Hepatocyte (in vitro differentiated cells): Measurements from ENCODE around the gene TRAPPC8.

ENCODE experiments used
- EZH2 ChIP-seq: fragments of 200-600 bp; sonication (generic); IDR thresholded peaks from 2 replicates; pipeline ENCODE4 v1.6.1; 2016; ENCODE audit warnings: antibody characterized with exemption, mild to moderate bottlenecking, borderline replicate concordance
- EZH2phosphoT487 ChIP-seq: fragments of 200-600 bp; sonication (generic); IDR thresholded peaks from one replicate; pipeline ENCODE4 v1.6.1; 2018; ENCODE audit warnings: antibody characterized with exemption, mild to moderate bottlenecking, low read depth, moderate library complexity; ENCODE audit not compliant: unreplicated experiment, severe bottlenecking
- TF ChIP-seq, protein P1 (sequence below): fragments of 200-600 bp; sonication (generic); IDR thresholded peaks from 2 replicates; pipeline ENCODE4 v1.5.1; 2016; ENCODE audit warnings: antibody characterized with exemption, mild to moderate bottlenecking; ENCODE audit not compliant: poor library complexity

DNA sequence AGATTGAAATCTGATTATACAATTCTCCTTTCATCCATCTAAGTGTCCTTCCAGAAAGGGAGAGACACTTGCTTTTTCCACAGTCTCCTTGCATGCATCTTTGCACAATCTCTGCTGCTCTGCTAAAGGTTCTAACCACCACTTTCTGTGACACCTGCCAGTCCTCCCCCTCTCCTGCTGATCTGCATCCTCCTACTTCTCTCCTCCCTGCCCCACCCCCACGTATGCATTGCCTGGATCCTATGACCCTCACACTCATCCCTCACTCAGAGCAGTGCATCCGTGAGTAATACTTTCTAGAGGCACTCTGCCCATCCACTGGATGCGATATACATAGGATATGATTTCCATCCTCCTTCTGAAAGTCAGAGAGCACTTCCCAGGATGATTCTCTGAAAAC lies 27.7 kb upstream of the TRAPPC8 start:
- TF ChIP-seq, protein P1, sequence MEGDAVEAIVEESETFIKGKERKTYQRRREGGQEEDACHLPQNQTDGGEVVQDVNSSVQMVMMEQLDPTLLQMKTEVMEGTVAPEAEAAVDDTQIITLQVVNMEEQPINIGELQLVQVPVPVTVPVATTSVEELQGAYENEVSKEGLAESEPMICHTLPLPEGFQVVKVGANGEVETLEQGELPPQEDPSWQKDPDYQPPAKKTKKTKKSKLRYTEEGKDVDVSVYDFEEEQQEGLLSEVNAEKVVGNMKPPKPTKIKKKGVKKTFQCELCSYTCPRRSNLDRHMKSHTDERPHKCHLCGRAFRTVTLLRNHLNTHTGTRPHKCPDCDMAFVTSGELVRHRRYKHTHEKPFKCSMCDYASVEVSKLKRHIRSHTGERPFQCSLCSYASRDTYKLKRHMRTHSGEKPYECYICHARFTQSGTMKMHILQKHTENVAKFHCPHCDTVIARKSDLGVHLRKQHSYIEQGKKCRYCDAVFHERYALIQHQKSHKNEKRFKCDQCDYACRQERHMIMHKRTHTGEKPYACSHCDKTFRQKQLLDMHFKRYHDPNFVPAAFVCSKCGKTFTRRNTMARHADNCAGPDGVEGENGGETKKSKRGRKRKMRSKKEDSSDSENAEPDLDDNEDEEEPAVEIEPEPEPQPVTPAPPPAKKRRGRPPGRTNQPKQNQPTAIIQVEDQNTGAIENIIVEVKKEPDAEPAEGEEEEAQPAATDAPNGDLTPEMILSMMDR, result no peak
- no peak for TF ChIP-seq EZH2
- no peak for TF ChIP-seq EZH2phosphoT487
